GM21619 (cell line): ENCODE data around the gene SMC5.
"Not testable (repeated sequence)": the region's sequence is repeated elsewhere in the genome, so short reads cannot be mapped to it uniquely, and the experiment has no call there.

ENCODE experiments used
- ATAC-seq: cut with Tn5 transposase; IDR thresholded peaks from one replicate; pipeline ENCODE4 v1.9.1; 2021; ENCODE audit not compliant: unreplicated experiment

Gene SMC5

GRCh38 chr9:70362952-70363351, 104.2 kb downstream of the SMC5 start:
- ATAC-seq: no peak

DNA sequence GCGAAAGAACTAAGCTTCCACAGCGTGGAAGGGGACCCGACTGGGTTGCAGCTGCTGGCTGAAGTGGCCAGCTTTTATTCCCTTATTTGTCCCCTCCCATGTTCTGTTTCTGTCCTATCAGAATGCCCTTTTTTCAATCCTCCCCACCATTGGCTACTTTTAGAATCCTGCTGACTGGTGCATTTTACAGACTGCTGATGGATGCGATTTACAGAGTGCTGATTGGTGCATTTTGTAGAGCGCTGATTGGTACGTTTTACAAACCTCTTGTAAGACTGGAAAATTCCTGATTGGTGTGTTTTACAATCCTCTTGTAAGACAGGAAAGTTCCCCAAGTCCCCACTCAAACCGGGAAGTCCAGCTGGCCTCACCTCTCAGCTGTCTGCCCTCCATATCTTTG, 105.0 kb downstream of the SMC5 start:
- ATAC-seq: no peak

- ATAC-seq: no peak
These were observed 108.6 kb downstream of the SMC5 start for GRCh38 chr9:70367305-70367930.

DNA sequence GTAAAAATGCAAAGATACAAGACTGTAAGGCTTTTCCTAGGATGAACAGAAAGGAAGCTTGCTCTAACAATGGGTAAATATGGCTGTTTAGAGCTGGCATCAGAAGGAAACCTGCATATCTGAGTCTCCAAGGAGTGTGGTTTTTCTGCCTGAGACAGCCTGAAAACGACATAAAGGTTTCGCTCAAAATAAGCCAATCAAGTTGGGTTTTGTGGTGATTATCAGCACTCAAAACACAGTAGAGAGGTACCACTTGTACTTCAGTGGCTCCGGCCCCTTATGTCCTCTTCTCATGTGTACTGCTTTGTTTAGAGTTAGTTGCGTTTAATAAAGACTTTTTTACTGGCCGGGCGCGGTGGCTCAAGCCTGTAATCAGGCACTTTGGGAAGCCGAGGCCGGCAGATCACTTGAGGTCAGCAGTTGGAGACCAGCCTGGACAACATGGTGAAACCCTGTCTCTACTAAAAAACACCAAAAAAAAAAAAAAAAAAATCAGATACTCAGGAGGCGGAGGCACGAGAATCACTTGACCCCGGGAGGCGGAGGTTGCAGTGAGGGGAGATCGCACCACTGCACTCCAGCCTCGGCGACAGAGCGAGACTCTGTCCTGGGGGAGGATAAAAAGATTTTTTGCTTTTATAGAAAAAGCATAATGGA, 116.3 kb downstream of the SMC5 start:
- no peak for ATAC-seq

GRCh38 chr9:70382046-70382708, 123.4 kb downstream of the SMC5 start:
- ATAC-seq: no peak

DNA sequence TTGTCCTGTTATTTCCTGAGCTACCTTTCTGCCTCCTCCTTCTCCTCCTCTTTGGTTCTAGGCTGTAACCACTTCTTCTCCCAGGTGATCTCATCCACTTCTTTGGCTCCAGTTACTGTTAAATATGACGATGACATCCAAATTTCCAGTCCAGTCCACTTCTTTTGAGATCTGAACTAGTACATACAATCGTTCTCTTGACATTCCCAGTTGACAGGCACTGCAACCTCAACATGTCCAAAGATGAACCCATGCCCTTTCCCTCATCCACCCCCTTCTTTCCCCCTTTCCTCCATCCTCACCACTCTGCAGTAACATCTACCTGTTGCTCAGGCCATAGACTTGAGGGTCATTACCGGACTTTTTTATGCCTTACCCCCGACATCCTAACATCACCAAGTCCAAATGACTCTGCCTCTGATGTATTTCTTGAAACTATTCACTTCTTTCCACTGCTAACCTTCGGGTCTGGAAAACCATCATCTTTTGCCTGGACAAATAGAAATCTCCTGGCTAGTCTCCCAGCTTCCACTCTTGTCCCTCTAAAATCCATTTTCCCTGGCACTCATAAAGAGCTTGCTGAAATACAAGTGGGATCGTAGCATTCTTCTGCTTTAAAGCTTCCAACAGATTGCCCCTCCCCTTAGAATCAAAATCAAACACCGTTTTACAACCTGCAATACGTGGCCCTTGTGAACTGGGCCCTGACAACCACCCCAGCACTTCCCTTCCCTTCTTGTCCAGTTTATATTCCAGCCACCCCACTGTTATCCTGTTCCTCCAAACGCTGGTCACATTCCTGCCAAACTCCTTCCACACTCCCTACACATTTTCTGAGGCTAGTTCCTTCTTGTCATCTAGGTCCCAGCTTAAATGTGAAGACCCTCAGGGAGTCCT, 124.2 kb downstream of the SMC5 start:
- ATAC-seq: no peak

DNA sequence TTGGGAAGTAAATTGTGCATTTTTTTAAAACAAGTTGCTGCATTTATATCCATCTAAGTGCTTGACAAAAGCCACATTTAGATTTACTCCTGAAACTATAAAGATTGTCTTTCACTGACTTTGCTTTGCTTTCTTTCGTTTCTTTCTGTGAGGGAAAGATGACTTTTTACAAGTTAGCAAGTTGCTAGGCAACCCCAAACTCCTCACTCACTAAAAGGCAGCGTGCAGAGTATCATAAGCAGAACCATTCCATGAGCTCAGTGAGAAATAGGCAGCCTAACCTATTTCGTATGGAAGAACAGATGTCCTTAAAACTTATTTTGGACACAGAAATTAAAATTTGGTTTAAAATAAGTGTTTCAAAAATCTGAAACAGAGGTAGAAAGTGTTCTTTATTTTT, 126.6 kb downstream of the SMC5 start:
- ATAC-seq: no peak

GRCh38 chr9:70387663-70388062, 128.9 kb downstream of the SMC5 start:
- ATAC-seq: no peak

DNA sequence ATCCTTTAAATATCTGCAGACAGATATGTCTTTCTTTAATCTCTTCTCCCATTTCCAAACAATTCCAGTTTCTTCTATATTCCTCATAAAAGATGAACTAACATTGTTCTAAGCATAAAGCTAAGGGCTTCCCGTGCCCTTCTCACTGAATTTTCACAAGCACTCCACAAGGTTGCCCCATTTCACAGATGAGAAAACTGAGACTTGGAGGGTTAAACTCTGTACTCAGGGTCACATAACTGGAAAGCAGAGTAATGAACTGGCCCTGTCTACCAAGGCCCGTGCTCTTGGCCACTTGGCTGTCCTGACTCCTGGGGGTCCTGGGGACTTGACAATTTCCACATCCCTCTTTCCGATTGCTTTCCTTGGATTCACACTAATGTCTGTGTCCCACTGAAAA, 130.4 kb downstream of the SMC5 start:
- ATAC-seq: no peak

GRCh38 chr9:70389621-70390266, 131.0 kb downstream of the SMC5 start:
- no peak for ATAC-seq

DNA sequence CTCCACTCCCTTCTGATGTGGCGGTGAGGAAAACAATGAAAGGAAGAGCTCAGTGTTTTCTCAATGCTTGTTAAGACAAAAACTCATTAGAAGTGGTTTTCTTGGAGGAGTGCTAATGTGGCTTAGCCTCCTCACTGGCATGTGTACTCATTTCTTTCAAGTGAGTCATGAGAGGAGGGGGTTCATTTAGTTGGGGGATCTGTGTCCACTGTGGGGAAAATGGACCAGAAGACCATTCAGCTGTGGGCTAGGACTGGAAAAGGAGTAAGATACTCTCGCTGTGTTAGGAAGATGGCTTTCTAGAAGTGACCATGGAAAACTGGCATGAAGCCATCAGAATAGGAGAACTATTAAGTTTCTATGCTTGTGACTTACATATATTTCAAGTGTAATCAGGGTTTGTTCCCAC, 132.2 kb downstream of the SMC5 start:
- ATAC-seq: no peak

GRCh38 chr9:70392189-70392588, 133.4 kb downstream of the SMC5 start:
- ATAC-seq: no peak

GRCh38 chr9:70392850-70393249, 134.1 kb downstream of the SMC5 start:
- no peak for ATAC-seq

DNA sequence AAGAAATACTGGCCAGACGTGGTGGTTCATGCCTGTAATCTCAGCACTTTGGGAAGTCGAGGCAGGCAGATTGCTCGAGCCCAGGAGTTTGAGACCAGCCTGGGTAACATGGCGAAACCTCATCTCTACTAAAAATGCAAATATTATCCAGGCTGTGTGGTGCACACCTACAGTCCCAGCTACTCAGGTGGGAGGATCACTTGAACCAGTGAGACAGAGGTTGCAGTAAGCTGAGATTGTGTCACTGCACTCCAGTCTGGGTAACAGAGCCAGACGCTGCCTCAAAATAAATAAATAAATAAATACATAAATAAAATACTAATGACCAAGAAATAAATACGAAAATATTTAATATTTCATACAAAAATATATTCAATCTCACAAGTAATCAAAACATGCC, 136.9 kb downstream of the SMC5 start:
- ATAC-seq: no peak

GRCh38 chr9:70398145-70398556, 139.4 kb downstream of the SMC5 start:
- ATAC-seq: peak; percentile 99

GRCh38 chr9:70399141-70399540, 140.4 kb downstream of the SMC5 start:
- ATAC-seq: no peak

GRCh38 chr9:70400107-70400892, 141.5 kb downstream of the SMC5 start:
- no peak for ATAC-seq

- not testable (repeated sequence) for ATAC-seq
These were observed 142.5 kb downstream of the SMC5 start for GRCh38 chr9:70401241-70401640.

DNA sequence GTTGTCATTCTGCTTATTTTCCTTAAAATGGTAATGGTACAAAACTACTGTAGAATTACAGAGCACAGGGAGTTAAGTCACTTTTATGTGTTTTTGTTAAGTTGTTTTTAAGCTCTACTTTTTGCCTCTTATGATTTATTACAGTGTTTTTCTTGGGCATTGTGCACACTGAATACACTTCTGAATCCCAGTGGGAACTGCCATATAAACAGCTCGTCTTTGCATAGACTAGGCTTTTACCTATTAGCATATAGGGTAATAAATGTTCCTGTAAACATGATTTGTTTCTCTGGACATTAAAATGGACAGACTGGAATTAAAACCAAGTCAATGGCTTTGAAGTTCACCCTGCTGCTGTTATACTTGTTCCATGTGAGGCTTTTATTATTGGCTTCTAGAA, 143.4 kb downstream of the SMC5 start:
- no peak for ATAC-seq

GRCh38 chr9:70403166-70403565, 144.4 kb downstream of the SMC5 start:
- ATAC-seq: no peak
